K562 (cell line): ENCODE measurements around the gene MYO1D. TPM values are rescaled to one million over a fixed set of nuclear protein-coding genes. Genes with fewer than 3 reads are reported as not detected.

Source experiments
- CAMTA2 ChIP-seq: fragments of 250-450 bp; sonication (Bioruptor Pico); conservative IDR thresholded peaks from 2 replicates; pipeline ENCODE4 v1.5.1; 2022
- CREB1 ChIP-seq, 2 experiments: sonication (generic) in 1 of 2; formaldehyde crosslinking in 1 of 2; IDR thresholded peaks; 2 replicates each; pipeline versions ENCODE4 v1.6.1 to v1.8.0; 2012 to 2022; ENCODE audit warnings: inconsistent platforms in 1 of 2, mild to moderate bottlenecking in 1 of 2, missing genetic modification reagents in 1 of 2, moderate library complexity in 1 of 2
- DIDO1 ChIP-seq: fragments of 450-650 bp; IDR thresholded peaks from 2 replicates; pipeline ENCODE4 v1.6.1; 2016; ENCODE audit warnings: low read depth, missing biosample characterization, missing genetic modification characterization
- EGR1 ChIP-seq: fragments of 450-650 bp; conservative IDR thresholded peaks from 2 replicates; pipeline ENCODE4 v1.6.1; 2017; ENCODE audit warnings: mild to moderate bottlenecking
- FOXP1 ChIP-seq: sonication (generic); formaldehyde crosslinking; IDR thresholded peaks from 2 replicates; pipeline ENCODE4 v1.8.0; 2022; ENCODE audit warnings: mild to moderate bottlenecking, missing genetic modification reagents
- GATA2 ChIP-seq: sonication (generic); formaldehyde crosslinking; IDR thresholded peaks from 2 replicates; pipeline ENCODE4 v1.4.0; 2020; ENCODE audit warnings: mild to moderate bottlenecking, missing genetic modification reagents
- ILF3 ChIP-seq: fragments of 450-650 bp; IDR thresholded peaks from 2 replicates; pipeline ENCODE4 v1.6.1; 2018; ENCODE audit warnings: antibody characterized with exemption, mild to moderate bottlenecking, moderate library complexity, borderline replicate concordance
- L3MBTL2 ChIP-seq: fragments of 450-650 bp; IDR thresholded peaks from 2 replicates; pipeline ENCODE4 v1.6.1; 2016; ENCODE audit warnings: mild to moderate bottlenecking, moderate library complexity
- NCOA6 ChIP-seq: fragments of 450-650 bp; IDR thresholded peaks from 2 replicates; pipeline ENCODE4 v1.6.1; 2017; ENCODE audit warnings: mild to moderate bottlenecking
- POLR2A ChIP-seq: fragments of 450-650 bp; conservative IDR thresholded peaks from 2 replicates; pipeline ENCODE4 v1.6.1; 2016
- POLR3A ChIP-seq: IDR thresholded peaks from 2 replicates; pipeline ENCODE4 v1.6.1; 2011; ENCODE audit warnings: borderline replicate concordance, mild to moderate bottlenecking, moderate library complexity; ENCODE audit not compliant: insufficient read length, insufficient read depth; ENCODE audit errors: extremely low read depth
- RBM15 ChIP-seq: fragments of 200-400 bp; formaldehyde crosslinking; IDR thresholded peaks from 2 replicates; pipeline ENCODE4 v1.6.1; 2018; ENCODE audit warnings: mild to moderate bottlenecking, low read length, moderate library complexity; ENCODE audit not compliant: insufficient read depth
- ZFP1 ChIP-seq: fragments of 450-650 bp; formaldehyde crosslinking; IDR thresholded peaks from 2 replicates; pipeline ENCODE4 v1.4.0; 2020; ENCODE audit warnings: mild to moderate bottlenecking, mixed read lengths
- ZFPM2 ChIP-seq: fragments of 250-450 bp; sonication (Bioruptor Pico); IDR thresholded peaks from 2 replicates; pipeline ENCODE4 v1.5.1; 2022; ENCODE audit warnings: mild to moderate bottlenecking
- ZNF436 ChIP-seq: fragments of 250-450, 450-650 bp; sonication (Bioruptor Pico); formaldehyde crosslinking; IDR thresholded peaks from 2 replicates; pipeline ENCODE4 v1.7.0; 2020; ENCODE audit warnings: mild to moderate bottlenecking
- polyA plus RNA-seq, 8 experiments: library from polyadenylated mRNA; depleted of rRNA in 4 of 8; stranded (reverse) in 5 of 8; unstranded in 3 of 8; fragments of >200 nt; fragmentation: Nextera tagmentation in 2 of 8; fragmentation: Illumina TruSeq in 1 of 8; extraction: Ambion mirVana in 2 of 8; extraction: Trizol in 1 of 8; gene quantifications; 2 replicates each; pipeline versions ENCODE4 v1.2.1 to v1.2.3, GENCODE V29; 2011 to 2014; ENCODE audit warnings: inconsistent platforms in 1 of 8, missing spikeins in 1 of 8
- total RNA-seq, 7 experiments: library from RNA; depleted of rRNA in 6 of 7; stranded (reverse); fragments of >200 nt in 6 of 7; fragmentation: Illumina TruSeq in 2 of 7; extraction: Trizol in 2 of 7; gene quantifications; 2 replicates each; pipeline versions ENCODE4 v1.2.1 to v1.2.3, GENCODE V29; 2011 to 2021; ENCODE audit warnings: low replicate concordance in 1 of 7
- TF ChIP-seq, protein P1 (sequence below): sonication (generic); formaldehyde crosslinking; IDR thresholded peaks from 2 replicates; pipeline ENCODE4 v1.8.0; 2022; ENCODE audit warnings: mild to moderate bottlenecking, missing genetic modification reagents
- TF ChIP-seq, protein P2 (sequence below): fragments of 450-650 bp; IDR thresholded peaks from 2 replicates; pipeline ENCODE4 v1.6.1; 2017; ENCODE audit warnings: mild to moderate bottlenecking, moderate library complexity
- TF ChIP-seq, protein P3 (sequence below): fragments of 450-650 bp; IDR thresholded peaks from 2 replicates; pipeline ENCODE4 v1.7.1; 2018; ENCODE audit warnings: mild to moderate bottlenecking, low read depth; ENCODE audit not compliant: partially characterized antibody

MYO1D gene
- total and polyA plus RNA-seq, 9 of the 15 experiments (the other 6 are each of a cell fraction or from before 2014, with no cell fraction given) = 2.1 to 71.2 (median 45.4) TPM

DNA sequence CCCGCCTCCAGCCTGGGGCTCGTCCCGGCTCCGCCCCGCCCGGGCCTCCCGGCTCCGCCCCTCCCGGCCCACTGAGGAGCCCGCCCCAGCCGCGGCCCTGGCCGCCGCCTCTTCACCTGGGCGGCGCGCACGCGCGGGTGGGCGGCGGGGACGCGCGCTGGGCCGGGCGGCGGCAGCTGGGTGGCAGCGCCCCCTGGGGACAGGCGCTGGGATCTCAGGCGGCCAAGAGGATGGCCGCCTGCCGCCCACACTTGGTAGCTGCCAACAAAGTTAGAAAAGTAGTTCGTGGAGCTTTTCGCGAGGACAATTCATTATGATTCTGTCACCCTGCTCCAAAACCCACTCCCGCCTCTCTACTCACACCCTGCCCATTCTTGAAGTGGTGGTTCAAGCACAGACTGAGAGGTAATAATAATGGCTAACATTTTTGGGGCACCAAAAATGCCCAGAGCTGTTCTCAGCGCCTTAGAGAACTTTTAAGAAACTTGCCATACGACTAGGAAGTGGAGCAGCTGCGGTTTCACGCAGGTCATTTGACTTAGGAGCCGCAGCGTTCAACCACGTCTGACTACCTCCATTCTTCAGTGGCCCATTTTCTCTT, 340 bp upstream of the MYO1D start (continued):
- TF ChIP-seq, protein P1, sequence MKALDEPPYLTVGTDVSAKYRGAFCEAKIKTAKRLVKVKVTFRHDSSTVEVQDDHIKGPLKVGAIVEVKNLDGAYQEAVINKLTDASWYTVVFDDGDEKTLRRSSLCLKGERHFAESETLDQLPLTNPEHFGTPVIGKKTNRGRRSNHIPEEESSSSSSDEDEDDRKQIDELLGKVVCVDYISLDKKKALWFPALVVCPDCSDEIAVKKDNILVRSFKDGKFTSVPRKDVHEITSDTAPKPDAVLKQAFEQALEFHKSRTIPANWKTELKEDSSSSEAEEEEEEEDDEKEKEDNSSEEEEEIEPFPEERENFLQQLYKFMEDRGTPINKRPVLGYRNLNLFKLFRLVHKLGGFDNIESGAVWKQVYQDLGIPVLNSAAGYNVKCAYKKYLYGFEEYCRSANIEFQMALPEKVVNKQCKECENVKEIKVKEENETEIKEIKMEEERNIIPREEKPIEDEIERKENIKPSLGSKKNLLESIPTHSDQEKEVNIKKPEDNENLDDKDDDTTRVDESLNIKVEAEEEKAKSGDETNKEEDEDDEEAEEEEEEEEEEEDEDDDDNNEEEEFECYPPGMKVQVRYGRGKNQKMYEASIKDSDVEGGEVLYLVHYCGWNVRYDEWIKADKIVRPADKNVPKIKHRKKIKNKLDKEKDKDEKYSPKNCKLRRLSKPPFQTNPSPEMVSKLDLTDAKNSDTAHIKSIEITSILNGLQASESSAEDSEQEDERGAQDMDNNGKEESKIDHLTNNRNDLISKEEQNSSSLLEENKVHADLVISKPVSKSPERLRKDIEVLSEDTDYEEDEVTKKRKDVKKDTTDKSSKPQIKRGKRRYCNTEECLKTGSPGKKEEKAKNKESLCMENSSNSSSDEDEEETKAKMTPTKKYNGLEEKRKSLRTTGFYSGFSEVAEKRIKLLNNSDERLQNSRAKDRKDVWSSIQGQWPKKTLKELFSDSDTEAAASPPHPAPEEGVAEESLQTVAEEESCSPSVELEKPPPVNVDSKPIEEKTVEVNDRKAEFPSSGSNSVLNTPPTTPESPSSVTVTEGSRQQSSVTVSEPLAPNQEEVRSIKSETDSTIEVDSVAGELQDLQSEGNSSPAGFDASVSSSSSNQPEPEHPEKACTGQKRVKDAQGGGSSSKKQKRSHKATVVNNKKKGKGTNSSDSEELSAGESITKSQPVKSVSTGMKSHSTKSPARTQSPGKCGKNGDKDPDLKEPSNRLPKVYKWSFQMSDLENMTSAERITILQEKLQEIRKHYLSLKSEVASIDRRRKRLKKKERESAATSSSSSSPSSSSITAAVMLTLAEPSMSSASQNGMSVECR (CRISPR knock-in tag) = 0 out of 2 replicates have a peak, but pooled peaks have one; percentile 8
- no peak for TF ChIP-seq DIDO1 (tag)
- no peak for TF ChIP-seq ZFPM2 (CRISPR knock-in tag)
- TF ChIP-seq, protein P2, sequence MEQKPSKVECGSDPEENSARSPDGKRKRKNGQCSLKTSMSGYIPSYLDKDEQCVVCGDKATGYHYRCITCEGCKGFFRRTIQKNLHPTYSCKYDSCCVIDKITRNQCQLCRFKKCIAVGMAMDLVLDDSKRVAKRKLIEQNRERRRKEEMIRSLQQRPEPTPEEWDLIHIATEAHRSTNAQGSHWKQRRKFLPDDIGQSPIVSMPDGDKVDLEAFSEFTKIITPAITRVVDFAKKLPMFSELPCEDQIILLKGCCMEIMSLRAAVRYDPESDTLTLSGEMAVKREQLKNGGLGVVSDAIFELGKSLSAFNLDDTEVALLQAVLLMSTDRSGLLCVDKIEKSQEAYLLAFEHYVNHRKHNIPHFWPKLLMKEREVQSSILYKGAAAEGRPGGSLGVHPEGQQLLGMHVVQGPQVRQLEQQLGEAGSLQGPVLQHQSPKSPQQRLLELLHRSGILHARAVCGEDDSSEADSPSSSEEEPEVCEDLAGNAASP = no peak
- no peak for TF ChIP-seq GATA2
- no peak for TF ChIP-seq FOXP1
- no peak for TF ChIP-seq ZNF436 (CRISPR knock-in tag)
- TF ChIP-seq CREB1 (IDR thresholded peaks at IDR 0.05) = no peak; the same call in 1 of the 2 replicates
- no peak for TF ChIP-seq CREB1 (CRISPR knock-in tag; IDR thresholded peaks at IDR 0.05)
- TF ChIP-seq ILF3 = no peak
- no peak for TF ChIP-seq RBM15
- no peak for TF ChIP-seq CAMTA2 (CRISPR knock-in tag)
- TF ChIP-seq, protein P3, sequence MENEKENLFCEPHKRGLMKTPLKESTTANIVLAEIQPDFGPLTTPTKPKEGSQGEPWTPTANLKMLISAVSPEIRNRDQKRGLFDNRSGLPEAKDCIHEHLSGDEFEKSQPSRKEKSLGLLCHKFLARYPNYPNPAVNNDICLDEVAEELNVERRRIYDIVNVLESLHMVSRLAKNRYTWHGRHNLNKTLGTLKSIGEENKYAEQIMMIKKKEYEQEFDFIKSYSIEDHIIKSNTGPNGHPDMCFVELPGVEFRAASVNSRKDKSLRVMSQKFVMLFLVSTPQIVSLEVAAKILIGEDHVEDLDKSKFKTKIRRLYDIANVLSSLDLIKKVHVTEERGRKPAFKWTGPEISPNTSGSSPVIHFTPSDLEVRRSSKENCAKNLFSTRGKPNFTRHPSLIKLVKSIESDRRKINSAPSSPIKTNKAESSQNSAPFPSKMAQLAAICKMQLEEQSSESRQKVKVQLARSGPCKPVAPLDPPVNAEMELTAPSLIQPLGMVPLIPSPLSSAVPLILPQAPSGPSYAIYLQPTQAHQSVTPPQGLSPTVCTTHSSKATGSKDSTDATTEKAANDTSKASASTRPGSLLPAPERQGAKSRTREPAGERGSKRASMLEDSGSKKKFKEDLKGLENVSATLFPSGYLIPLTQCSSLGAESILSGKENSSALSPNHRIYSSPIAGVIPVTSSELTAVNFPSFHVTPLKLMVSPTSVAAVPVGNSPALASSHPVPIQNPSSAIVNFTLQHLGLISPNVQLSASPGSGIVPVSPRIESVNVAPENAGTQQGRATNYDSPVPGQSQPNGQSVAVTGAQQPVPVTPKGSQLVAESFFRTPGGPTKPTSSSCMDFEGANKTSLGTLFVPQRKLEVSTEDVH = no peak
- no peak for TF ChIP-seq POLR3A
- no peak for TF ChIP-seq NCOA6
- peak; percentile 69 for TF ChIP-seq EGR1
- TF ChIP-seq POLR2A = no peak
- TF ChIP-seq ZFP1 = no peak
- TF ChIP-seq L3MBTL2 = peak; percentile 47
